NCI-H510A (cell line): ENCODE measurements around the gene BGLAP.
"Not testable (repeated sequence)": the region's sequence is repeated elsewhere in the genome, so short reads cannot be mapped to it uniquely, and the experiment has no call there.

Experiments
- DNase-seq: peaks from one replicate; lab custom pipeline; 2025; lab: John Stamatoyannopoulos, UW

BGLAP gene

GRCh38 chr1:156241926-156242325 lies at the start of gene BGLAP:
BGLAP (plus strand) TSS chr1:156242184; CDS start chr1:156242232, 48 bp downstream.
- no peak for DNase-seq

- no peak for DNase-seq
Measured at GRCh38 chr1:156193208-156193487, 48.8 kb upstream of the BGLAP start.

GRCh38 chr1:156193488-156194299 lies 48.3 kb upstream of the BGLAP start, which contains the start of gene SLC25A44:
SLC25A44 (plus strand) TSS chr1:156194104; CDS start chr1:156199848, 5,744 bp downstream.
- peak; percentile 99 for DNase-seq

DNA sequence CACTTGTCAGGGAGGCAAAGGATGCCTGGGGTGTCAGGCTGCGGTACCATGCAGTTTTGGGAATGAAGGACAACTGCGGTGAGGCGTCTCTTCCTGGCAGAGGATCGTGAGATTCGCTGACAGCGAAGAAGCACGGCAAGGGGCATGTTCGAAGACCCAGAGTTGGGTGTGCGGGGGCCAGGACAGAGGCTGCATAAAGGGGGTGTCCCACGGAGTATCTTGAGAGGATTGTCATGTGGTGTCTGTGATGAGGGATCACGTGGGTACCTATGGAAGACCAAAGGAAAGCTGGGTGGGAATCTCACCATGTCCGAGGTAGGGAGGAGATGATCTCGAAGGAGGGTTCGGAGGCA lies 47.7 kb upstream of the BGLAP start:
- DNase-seq = no peak

DNA sequence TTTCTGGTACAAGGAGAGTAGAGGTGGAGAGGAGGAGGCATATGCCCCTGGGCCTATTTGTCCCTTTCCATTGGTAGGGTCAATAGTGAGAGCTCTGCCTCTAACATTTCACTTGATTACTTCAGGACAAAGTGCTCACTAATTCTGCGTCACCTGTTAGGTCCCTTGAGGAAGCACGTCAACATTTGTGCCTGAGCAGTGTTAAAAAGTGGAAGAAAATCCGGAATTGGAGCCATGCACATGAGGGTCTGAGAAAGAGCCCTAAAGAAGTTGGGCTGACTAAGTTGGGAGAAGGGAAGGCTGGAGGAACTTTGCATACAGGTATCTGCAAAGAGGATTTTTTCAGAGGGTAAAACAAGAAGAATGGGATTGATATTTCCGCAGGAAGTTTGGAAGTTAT lies 46.1 kb upstream of the BGLAP start:
- no peak for DNase-seq

GRCh38 chr1:156196445-156196844 lies 45.5 kb upstream of the BGLAP start:
- DNase-seq = no peak

- no peak for DNase-seq
Measured at GRCh38 chr1:156198831-156199349, 43.1 kb upstream of the BGLAP start.

GRCh38 chr1:156200044-156200443 lies 41.9 kb upstream of the BGLAP start:
- DNase-seq = no peak

DNA sequence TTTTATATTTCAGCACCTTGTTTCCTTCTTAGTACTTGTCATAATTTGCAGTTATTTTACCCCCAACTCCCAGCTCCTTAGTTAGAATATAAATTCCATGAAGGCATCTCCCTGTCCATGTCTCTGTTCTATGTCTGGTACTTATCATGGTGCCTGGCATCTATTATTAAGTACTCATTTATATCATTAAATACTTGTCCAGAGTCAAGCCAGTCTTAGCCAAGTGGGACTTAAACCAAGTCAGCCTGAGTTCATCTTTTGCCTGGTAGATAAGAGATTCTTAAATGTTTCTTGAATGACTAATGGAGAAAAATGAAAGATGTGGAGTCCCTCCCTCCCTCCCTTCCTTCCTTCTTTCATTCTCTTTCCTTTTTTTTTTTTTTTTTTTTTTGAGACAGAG lies 38.7 kb upstream of the BGLAP start:
- no peak for DNase-seq

- no peak for DNase-seq
Measured at GRCh38 chr1:156204686-156205085, 37.3 kb upstream of the BGLAP start.

- DNase-seq = no peak
Measured at GRCh38 chr1:156211243-156211642, 30.7 kb upstream of the BGLAP start.

DNA sequence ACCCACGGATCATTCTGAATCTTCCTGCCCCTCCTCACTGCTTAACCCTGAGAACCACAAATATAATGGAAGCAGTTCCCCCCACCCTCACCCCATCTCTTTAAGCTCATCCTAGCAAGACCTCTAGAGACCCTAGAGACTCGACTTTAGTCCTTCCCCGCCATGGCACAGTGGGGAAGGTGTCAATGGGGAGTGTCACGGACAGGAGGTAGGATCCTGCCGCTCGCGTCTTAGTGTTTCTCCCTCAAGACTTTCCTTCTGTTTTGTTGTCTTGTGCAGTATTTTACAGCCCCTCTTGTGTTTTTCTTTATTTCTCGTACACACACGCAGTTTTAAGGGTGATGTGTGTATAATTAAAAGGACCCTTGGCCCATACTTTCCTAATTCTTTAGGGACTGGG lies 29.9 kb upstream of the BGLAP start:
- DNase-seq = no peak

- peak; percentile 97 for DNase-seq
Measured at GRCh38 chr1:156212833-156213643, 28.9 kb upstream of the BGLAP start, which contains the start of gene PMF1. PMF1 (plus strand) TSS chr1:156213007; CDS start chr1:156213016, 9 bp downstream.

GRCh38 chr1:156213644-156213966 lies 28.4 kb upstream of the BGLAP start:
- DNase-seq = no peak

DNA sequence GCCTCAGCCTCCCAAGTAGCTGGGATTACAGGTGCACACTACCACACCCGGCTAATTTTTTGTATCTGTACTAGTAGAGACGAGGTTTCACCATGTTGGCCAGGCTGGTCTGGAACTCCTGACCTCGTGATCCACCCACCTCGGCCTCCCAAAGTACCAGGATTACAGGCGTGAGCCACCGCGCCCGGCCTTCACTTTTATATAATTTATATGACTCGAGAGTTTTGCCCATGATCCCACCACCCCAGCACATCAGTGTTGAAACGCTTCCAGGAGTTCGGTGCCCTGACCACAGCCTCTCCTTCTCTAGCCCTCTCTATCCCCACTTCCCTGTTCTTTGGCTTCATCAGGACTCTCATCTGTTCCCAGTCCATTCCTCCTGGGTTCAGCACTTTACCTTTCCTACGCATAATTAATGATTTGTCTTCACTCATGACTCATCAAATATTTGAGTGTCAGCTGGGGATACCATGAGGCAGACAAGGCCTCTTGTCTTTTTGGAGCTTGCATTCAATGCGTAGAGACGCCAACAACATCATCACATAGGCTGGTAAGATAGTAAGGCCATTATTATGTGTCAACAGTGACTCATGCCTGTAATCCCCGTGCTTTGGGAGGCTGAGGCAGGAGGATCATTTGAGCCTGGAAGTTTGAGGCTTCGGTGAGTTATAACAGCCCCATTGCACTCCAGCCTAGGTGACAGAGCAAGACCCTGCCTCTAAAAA lies 27.8 kb upstream of the BGLAP start:
- DNase-seq = no peak

- DNase-seq = not testable (repeated sequence)
Measured at GRCh38 chr1:156216361-156217086, 25.5 kb upstream of the BGLAP start.

DNA sequence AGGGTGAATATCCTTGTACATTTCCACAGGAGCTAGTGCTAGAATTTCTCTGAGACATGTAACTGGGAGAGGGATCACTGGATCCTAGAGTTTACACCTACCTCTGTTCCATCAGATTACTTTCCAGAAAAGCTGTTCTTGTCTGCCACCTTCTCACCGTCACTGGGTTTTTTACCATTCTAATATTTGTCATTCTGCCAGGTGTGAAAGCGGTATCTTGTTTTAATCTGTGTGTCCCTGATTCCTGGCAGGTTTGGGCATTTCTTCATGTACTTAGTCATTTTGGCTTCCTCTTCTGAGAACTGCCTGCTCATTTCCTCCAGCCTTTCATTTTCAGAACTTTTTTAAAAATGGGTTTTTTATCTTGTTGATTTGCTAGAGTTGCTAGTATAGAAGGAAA lies 24.1 kb upstream of the BGLAP start:
- DNase-seq = no peak

DNA sequence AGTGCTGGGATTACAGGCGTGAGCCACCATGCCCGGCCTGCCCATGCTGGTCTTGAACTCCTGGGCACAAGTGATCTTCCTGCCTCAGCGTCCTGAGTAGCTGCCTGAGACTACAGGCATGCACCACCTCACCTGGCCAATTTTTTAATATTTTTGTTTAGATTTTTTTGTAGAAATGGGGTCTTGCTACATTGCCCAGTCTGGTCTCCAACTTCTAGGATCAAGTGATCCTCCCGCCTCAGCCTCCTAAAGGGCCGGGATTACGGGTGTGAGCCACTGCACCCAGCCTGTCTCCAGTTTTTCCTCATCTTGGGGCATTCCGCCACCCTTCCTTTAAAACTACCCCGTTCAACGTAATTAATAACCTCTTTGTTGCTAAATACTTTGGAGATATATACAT lies 21.8 kb upstream of the BGLAP start:
- DNase-seq = no peak

DNA sequence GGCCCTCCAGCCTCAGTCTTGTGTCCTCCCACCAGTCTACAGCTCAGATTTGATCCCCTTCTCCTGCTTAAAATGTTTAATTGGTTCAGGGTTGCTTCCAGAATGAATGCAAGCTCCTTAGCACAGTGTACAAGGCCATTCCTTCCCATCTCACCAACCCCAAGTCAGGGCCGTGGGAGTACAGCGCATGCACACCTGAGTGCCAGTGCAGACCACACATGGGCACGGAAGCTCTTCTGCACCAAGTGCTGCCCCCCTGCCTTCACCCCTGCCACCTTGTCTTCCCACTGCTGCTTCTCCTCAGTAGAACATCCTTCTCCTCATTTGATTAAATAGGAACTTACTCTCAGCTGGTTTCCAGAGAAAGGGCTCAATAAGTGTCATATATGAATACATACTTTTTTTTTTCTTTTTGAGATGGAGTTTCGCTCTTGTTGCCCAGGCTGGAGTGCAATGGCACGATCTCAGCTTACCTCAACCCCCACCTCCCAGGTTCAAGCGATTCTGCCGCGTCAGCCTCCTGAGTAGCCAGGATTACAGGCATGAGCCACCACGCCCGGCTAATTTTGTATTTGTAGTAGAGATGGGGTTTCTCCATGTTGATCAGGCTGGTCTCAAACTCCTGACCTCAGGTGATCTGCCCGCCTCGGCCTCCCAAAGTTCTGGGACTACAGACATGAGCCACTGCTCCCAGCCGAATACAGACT lies 19.8 kb upstream of the BGLAP start:
- DNase-seq = no peak

GRCh38 chr1:156225677-156226014 lies 16.3 kb upstream of the BGLAP start:
- DNase-seq = no peak

DNA sequence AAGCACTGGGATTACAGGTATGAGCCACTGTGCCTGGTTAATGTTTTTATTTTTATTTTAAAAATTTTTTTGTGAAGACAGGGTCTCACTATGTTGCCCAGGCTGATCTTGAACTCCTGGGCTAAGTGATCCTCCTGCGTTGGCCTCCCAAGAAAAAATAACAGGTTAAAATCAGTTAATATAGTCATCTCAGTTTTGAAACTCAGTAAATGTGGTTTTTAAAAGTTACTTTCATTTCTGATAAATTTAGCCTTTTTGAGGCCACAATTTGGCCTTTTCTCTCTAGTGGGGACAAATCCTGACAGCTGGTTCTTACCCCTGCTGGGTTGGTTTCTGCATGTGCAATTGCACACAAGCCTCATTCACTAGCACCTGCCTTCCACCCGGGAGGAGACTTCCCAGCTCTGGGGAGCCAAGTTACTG lies 15.9 kb upstream of the BGLAP start:
- no peak for DNase-seq
